ENCODE data around the gene ATP11A.

The ATP11A gene

DNA sequence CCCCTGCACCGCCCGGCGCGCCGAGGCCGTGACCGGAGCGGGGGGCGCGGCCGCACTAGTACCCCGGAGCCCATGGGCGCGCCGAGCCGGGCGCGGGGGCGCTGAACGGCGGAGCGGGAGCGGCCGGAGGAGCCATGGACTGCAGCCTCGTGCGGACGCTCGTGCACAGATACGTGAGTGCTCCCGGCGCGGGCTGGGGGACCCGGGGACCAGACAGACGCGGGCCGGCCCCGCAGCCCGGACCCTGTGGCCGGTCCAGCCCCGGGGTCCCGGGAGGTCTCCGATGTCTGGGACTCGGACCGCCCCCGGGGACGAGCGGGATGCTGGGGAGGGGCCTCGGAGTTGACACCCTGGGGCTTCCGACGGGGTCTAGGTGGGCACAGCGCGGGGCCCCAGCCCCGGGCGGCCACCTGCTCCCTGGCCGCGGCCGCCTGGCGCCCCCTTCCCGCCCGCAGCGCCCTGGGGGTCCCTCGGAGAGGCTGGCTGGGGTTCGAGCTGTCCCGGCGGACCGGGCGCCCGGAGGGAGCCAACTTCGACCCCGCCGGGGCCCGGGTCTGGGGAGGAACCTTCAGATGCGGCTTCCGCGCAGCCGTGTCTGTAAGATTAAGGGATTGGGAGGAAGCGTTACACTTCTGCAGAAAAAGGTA, 568 bp downstream of the ATP11A start:
- in situ Hi-C loops (cut with MboI; ENCODE audit: low sequenced_read_pairs) = no loop called here

DNA sequence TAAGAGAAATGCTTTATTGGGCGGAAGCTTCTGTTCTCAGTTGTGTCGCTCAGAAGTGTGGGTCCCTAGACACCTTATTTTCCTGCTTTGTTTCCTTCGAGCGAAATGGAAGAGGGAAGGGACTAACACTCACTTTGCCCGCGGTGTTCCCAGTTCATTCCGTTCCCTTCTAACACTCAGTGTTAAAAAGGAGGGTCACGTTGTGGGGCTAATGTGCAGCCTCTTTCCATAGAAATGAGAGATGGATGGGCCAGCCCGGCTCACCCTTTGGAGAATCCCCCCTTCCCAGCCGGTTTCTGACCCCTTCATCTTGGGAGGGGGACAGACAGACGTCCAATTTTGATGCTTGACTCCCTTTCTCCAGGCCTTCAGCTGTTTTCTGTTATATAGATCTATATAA, 2.3 kb downstream of the ATP11A start:
- in situ Hi-C loops (cut with MboI; ENCODE audit: low sequenced_read_pairs) = no loop called here

DNA sequence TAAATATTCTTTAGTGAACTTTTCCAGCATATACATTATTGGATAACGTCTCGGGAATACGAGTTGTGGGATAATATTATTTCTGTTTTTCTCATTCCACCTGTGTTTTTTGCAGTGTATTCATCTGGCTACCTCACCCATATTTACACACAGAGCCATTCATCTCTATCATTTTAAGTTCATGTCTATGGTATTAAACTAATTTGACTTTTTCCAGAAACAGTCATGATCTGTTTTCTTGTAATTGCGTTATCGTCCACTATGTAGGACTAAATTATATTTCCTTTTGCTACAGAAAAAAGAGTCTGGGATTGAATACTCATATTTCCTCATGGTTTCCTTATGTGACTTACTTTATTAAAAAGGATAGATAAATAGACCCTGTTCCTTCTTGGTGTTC, 2.7 kb downstream of the ATP11A start:
- in situ Hi-C loops (cut with MboI; ENCODE audit: low sequenced_read_pairs) = no loop called here

DNA sequence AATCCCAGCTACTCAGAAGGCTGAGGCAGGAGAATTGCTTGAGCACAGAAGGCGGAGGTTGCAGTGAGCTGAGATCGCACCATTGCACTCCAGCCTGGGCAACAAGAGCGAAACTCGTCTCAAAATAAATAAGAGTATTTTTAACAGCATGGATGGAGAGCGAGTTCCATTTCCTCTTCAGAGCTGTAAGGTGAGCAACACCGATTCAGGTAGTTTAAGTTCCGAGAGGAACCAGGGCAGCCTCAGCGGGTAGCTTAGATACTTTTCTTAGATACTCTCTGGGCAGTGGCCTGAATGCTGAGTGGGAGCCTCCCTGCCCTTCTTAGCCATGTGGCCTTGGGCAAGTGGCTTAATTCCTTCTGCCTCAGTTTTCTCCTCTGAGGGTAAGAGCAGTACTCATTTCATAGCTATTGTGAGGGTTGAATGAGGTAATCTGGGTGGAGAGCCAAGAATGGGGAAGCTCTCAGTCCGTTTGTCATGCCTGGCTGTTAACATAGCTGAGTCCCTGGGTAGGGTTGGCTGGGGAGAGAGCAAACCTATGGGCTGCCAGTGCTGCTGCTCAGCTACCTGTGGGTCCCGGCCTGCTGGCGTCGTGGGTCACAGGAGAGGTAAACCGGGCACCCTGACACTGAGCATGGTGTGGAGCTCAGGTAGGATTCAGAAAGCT, 4.1 kb downstream of the ATP11A start:
- in situ Hi-C loops (cut with MboI; ENCODE audit: low sequenced_read_pairs) = no loop called here

DNA sequence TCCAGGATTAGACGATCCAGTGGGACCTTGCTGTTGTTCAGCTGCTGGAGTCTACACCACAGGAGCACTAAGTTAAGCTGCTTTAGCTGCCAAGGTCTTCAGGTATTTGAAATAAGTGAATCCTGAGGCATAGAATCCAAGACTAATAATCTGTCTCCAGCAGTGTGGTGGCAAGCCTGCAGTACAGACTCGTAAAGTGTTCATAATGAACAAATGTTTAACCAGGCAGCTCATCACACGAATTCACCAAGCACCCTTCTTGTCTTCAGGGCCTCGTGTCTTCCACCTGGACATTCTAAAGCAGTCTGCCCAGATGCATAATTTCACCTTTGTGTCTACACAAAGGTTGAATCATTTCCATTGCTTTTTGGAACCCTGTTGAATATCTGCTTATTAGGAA, 5.3 kb downstream of the ATP11A start:
- in situ Hi-C loops (cut with MboI; ENCODE audit: low sequenced_read_pairs) = no loop called here

DNA sequence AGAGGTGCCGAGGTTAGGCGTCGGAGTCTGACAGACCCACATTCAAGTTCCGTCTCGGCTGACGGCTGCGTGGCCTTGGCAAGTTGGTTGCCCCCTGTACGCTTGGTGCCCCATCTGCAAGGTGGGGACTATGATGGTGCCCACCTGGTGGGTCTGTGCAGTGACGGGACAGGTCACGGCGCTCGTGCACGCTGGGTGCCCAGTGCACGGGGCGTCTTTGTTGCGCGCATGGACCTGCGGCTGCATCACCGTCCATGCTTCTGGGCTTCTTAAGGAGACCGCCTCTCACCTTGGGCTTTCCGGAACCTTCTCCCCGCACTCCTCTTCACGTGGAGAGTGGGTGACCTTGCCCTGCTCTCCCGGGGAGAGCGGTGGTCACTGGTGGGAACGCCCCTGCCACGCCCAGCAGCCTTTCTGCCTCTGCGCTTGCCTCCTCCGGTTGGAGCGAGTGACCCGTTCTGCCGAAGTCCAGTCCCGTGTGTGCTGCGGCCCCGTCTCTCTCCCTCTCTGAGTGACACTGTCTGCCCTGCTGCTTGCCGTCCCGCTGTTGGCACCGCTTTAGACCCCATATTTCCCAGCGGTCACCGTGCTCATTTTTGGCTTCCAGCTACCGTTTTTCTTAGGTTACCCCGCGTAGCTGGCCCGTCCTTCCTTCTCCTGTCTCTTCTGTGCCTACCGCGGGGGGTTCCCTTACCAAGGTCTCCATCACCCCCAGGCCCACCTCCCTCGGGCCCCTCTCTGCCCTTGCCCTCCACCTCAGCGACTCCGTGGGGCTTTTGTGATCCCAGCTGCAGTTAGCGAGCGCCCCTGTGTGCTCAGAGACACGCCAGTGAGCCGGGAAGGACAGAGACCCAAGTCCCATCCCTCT, 6.4 kb downstream of the ATP11A start:
- in situ Hi-C loops (cut with MboI; ENCODE audit: low sequenced_read_pairs) = no loop called here

DNA sequence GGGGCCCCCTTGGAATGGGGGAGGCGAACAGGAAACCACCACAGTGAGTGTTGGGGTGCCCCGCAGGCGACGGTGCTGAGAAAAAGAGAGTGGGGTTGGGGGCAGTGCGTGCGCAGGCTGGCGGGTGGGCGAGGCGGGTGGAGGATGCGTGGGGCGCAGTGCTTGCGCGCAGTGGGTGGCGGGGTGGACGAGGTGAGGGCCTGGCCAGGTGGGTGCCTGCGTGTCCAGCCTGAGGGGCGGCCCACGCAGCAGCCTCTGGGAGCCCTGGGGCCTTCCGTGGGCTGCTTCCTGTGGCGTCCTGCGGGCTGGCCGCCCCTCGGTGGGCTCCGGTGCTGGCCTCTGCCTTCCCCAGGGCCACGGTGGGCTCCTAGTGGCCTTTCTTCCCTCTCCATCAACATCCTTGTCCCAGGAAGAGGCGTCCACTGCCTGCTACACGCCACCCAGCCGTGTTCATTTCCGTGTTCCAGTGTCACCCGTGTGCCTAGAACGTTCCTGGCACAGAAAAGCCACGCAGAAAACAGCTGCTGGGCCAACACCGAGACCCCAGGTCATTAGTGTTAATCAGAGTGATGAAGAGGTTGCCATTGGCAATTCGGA, 7.1 kb downstream of the ATP11A start:
- in situ Hi-C loops (cut with MboI; ENCODE audit: low sequenced_read_pairs) = no loop called here

DNA sequence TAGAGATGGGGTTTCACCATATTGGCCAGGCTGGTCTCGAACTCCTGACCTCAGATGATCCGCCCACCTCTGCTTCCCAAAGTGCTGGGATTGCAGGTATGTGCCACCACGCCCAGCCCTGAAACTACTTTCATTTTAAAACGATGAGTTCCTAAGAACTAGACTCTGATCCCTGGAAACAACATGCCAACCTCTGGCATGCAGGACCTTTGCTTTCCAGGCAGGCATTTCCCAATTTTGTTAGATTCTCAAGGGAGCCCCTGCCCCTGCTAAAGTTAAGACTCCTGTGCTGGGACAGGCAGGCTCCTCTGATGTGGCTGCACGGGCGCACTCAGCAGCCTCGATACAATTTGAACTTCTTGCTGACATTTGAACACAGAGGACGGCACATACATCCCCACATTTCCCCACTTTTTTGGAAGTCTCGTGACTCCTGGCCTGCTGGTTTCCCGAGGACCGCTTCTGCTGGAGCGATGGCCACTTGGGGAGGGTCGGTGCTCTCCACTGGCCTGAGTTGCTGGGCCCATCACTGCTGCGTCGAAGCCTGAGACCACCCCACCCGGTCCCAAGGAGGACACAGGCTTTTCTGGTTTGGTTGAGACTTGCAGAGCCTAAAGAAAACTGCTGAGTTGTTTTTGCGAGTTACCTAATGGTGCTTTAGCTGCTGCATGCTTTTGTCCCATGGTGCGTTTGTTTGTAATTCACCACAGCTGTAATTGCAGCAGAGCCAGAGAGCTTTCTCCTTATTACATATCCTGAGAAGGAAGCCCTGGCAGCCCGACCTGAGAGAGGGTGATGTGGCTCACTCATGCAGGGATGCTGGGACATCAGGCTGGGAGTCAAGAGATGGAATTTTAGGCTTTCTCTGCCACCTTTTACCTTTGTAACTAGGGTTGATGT, 8.2 kb downstream of the ATP11A start:
- in situ Hi-C loops (cut with MboI; ENCODE audit: low sequenced_read_pairs) = no loop called here

DNA sequence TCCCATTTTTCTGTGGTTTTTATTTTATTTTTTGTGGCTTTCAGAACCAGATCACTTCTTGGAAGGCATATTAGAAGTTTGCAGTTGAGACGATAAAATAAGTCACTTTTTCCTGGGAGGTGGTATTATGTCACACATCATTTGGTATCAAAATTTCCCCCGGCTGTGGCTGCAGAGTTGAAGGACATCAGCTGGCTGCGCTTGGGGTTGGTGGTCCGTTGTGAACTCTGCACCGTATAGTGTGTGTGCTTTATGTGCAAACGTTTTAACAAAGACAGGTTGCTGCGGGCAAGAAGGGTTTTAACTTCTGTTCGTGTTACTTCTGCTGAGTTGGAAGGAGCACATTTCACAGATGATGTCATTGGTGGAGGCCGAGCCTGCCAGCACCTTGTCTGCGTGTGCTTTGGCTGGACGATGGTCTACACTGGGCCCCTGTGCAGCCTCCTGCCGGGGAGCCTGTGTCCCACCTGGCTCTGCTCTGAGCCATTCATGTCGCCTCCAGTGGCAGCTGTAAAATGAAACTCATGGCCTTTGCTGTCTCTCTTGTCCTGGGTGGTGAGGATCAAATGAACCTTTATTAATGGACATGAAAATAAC, 9.6 kb downstream of the ATP11A start:
- in situ Hi-C loops (cut with MboI; ENCODE audit: low sequenced_read_pairs) = no loop called here

DNA sequence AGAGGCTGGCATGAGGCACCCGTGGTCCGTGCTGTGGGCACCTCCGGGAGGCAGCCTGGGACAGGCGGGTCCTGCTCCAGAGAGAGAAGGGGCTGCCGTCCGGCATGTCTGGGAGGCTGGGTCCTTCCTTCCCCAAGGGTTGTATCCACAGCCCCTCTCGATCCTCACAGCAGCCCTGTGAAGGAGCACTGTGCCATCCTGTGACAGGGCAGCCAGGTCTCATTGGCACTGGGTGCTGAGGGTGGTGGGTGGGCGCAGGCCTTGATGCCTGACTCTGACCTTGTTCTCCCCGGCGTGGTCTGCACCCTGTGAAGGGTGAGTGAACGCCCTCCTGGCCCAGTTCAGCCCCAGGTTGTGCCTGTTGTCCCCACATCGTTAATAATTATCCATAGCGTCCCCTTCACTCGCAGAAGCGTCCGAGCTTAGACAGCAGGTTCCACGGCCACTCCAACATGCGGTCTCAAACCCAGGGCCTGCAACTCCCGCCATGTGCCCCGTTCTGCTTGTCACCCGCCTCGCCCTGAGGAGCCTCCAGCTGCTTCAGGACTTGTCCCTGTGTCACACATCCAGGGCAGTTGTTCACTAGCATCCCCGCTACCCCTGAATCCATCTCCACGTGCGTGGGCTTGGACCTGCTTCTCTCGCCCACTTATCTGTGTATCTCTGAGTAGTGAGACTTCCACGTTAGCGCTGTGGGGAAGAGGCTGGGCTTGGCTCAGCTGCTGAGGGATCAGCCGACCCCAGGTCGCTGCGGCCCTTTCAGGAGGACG, 10.6 kb downstream of the ATP11A start:
- in situ Hi-C loops (cut with MboI; ENCODE audit: low sequenced_read_pairs) = no loop called here

DNA sequence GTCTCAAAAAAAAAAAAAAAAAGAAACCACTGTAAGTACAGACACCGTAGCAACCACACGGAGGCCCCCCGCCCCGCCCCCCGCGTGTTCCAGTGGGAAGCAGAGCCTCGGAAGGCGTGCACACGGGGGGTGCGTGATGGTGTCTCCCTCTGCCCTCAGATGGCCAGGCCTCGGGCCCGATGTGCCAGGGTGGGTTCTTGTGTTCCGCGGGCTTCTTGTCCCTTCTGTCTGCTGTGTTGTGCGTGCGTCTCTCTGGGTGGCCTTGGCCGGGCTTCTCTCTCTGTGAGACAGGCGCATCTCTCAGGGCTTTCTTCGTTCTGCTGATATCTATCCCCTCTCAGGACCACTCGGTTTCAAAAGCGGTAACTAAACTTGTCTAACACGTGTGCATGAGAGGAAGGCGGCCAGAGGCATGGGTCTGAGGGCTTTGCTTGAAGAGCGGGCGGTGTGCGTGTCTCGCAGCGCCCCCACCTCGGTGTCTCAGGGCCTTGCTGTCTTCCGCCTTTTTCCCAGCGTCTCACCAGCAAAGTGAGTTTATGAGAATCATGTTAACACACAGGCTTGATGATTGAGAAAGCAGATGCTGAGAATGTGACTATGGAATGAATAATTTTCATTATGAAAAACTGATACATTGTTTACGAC, 12.6 kb downstream of the ATP11A start:
- in situ Hi-C loops (cut with MboI; ENCODE audit: low sequenced_read_pairs) = no loop called here

DNA sequence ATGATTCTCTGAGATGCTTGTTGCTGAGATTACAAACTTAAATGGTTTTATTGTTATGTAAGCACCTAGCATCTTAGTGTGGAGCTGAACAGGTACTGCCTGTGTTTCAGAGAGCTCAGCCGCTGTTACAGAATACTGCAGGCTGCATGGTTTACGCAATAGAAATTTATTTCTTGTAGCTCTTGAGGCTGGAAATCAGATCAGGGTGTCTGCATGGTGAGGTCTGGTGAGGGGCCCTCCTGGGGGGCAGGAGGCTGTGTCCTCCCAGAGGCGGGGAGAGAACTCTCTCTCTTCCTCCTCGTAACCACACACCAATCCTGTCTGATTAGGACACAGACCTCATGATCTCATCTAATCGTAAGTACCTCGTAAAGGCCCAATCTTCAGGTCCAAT, 13.1 kb downstream of the ATP11A start:
- in situ Hi-C loops (cut with MboI; ENCODE audit: low sequenced_read_pairs) = no loop called here

DNA sequence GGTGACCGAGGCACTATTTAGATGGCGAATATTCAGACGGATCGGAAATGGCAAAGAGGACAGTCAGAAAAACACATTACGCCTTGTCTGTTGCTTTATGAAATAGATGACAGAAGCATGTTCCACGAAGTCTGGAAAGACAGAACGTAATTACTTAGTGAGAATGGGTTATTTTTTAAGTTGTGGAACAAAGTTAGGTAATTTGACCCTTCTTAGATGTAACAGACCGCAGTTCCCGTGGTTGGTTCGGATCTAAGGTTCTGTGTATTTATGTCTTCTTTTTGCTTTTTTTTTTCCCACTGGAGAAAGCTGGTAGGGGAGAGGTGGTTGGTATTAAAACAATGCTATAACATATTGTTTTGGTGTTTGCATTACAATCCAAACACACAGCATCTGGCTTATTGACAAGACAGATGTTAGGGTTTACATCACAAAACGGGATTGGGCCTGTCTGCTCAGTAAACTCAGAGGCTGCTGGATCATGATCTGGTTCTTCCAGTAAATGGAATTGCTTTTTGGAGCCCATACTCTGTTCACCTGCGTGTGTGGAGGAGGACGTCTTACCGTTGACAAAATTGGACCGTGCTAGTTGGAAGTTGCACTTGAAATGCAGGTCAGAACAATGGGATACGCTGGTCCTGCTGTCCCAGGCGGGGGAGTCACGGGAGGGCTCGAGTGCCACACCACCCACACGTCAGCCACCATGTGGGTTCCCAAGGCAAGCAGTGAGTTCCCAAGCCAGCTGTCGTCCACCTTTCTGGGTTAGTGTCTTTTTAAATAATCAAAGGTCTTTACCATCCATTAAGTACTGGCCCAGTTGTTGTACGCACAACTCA, 13.8 kb downstream of the ATP11A start:
- in situ Hi-C loops (cut with MboI; ENCODE audit: low sequenced_read_pairs) = no loop called here

DNA sequence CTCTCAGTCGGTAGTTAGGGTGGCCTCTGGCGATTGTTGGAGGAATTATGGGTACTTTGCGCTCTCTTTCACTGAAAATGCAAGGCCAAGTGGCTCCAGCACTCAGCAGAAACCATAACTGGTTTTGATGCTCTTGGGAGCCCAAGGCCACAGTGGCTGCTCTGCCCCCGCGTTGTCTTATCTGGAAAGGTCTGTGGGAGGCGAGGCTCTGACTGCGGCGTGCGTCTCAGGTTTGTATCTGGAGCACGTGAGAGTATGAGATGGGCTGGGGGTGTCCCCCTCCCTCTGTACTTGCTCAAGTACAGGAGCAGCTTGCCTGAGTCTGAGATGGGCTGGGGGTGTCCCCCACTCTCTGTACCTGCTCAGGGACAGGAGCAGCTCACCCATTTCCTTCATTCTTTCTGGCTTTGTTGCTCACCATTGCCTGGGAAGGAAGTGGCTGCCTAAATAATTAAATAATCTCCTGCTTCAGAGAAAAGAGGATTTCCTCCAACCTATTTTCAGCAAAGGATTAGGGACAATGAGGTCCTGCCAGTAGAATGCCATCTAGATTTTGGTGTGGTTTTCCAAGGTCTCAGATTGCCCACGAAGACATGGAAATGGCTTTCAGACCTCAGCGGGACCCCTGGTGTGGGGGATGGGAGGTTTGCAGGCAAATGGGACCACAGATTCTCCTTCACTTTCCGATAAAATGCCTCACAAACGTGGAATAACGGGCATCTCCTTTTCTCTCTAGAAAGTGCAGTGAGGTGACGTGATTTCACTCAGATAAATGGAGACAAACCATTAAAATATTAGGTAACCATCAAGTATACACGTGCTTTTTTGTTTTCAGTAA, 14.7 kb downstream of the ATP11A start:
- in situ Hi-C loops (cut with MboI; ENCODE audit: low sequenced_read_pairs) = no loop called here

DNA sequence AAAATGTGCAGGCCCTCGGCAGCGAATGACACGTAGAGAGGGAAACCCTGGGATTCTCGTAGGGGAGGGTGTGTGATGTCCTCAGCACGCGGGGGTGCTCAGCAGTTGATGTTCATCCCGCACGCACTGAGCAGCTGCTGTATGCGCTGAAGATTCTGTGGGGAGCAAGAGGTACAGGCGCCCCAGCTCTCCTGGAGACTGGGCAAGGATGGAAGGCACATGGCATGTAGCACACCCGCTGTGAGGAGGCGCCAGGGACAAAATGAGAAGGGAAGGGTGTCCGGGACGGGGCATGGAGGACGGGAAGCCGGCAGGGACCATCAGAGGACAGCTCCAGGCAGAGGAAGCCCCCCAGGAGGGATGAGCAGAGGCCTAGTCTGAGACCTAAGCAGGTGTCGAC, 15.4 kb downstream of the ATP11A start:
- in situ Hi-C loops (cut with MboI; ENCODE audit: low sequenced_read_pairs) = no loop called here

DNA sequence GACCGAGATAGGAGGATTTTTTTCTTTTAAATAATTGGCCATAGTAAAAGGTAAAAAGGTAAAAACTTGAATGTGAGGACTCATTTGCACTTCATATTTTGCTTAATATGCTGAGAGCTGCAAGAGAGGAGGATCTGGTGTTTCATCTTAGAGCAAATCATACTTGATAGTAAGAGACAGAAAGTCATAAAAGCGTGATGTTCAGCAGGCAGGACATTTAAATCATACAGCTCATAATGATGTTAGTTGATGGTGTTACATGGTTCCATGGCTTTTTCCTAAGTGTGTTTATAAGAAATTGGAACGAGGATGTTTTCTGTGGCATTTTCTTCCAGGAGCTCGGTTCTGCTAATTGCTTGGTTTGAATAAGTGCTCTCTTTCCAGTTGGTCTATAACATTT, 16.3 kb downstream of the ATP11A start:
- in situ Hi-C loops (cut with MboI; ENCODE audit: low sequenced_read_pairs) = no loop called here

DNA sequence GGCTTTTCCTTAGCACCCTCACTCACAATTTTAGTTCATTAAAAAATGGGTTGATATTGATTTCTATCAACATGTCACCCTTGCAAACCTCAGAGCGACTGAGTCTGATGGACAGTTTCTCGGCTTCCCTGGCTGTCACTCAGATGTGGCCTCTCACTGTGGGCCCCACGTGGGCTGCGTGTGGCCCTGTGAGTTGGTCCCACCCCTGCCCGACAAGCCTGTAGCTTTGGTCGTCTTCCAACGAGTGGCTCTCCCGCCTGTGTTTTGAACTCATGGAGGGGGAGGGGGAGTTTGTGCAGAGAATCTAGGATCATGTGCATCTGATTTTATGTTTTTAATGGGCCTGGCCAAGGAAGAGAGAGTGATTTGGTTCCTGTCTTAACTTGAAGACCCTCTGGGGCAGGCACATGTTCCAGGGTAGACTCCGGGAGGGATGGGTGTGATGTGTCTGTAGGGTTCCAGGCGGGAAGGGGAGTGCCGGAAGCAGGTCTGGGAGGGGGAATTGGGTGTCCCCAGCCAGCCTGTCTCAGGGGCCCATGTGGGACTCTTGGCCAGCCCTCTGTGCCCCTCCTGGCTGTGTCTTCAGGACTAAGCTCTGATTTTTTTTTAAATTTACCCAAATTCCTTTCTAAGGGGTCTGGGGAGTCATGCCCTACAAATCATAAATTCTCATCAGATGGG, 18.9 kb downstream of the ATP11A start:
- in situ Hi-C loops (cut with MboI; ENCODE audit: low sequenced_read_pairs) = no loop called here

All from HL-60/S4 treated with retinoic acid at 250 ng/mL for 4 days and 3 days (cell line).